Upper lobe of left lung (tissue), 6 donors: Measurements from ENCODE around the gene PAM. TPM values are rescaled to one million over a fixed set of nuclear protein-coding genes. Genes with fewer than 3 reads are reported as not detected.

Experiments used
- ATAC-seq, 2 donors: fragments of 200-7000 bp; cut with Tn5 transposase; one replicate each; pipeline ENCODE4 v1.9.1; 2022; ENCODE audit warnings: mild to moderate bottlenecking in 2 of 2, moderate library complexity in 2 of 2; ENCODE audit not compliant: low FRiP score in 2 of 2
- DNase-seq, 2 donors: peaks; one replicate each; pipeline ENCODE4 v3.0.0-alpha.2; 2019 to 2020
- H3K27ac ChIP-seq, 4 donors: fragments of 200-600 bp; sonication (generic); one replicate each; pipeline ENCODE4 v1.5.1; 2016 to 2019
- H3K27me3 ChIP-seq, 4 donors: fragments of 200-600 bp; sonication (generic); one replicate each; pipeline ENCODE4 v1.5.1; 2017 to 2019
- H3K36me3 ChIP-seq, 4 donors: fragments of 200-600 bp; sonication (generic); one replicate each; pipeline ENCODE4 v1.5.1; 2016 to 2019
- H3K4me1 ChIP-seq, 4 donors: fragments of 200-600 bp; sonication (generic); one replicate each; pipeline ENCODE4 v1.5.1; 2018 to 2019
- H3K4me3 ChIP-seq, 4 donors: fragments of 200-600 bp; sonication (generic); one replicate each; pipeline ENCODE4 v1.5.1; 2017 to 2019; ENCODE audit warnings: mild to moderate bottlenecking in 2 of 4, moderate library complexity in 1 of 4
- H3K9me3 ChIP-seq, 4 donors: fragments of 200-600 bp; sonication (generic); one replicate each; pipeline ENCODE4 v1.5.1; 2018 to 2019
- CTCF ChIP-seq, 6 experiments: fragments of 450-650 bp in 4 of 6; fragments of 200-600 bp in 2 of 6; sonication (generic) in 2 of 6; IDR thresholded peaks; one replicate each; pipeline ENCODE4 v1.5.1; 2016 to 2019; ENCODE audit warnings: antibody characterized with exemption in 6 of 6
- EP300 ChIP-seq, 4 donors: sonication (generic); formaldehyde crosslinking; IDR thresholded peaks; one replicate each; pipeline ENCODE4 v1.5.1; 2017; ENCODE audit warnings: antibody characterized with exemption in 4 of 4, control low read depth in 2 of 4
- POLR2A ChIP-seq, 4 donors: fragments of 450-650 bp; IDR thresholded peaks; one replicate each; pipeline ENCODE4 v1.5.1; 2016 to 2017; ENCODE audit warnings: antibody characterized with exemption in 4 of 4, mild to moderate bottlenecking in 2 of 4
- POLR2AphosphoS5 ChIP-seq, 2 donors: sonication (generic); formaldehyde crosslinking; IDR thresholded peaks; one replicate each; pipeline ENCODE4 v1.5.1; 2017; ENCODE audit warnings: antibody characterized with exemption in 2 of 2
- WGBS, 2 donors: methylation state at CpG; one replicate each; pipeline ENCODE4 v1.1.5; 2017 to 2018; 5-methylcytosine and 5-hydroxymethylcytosine counted together
- total RNA-seq, 6 donors: library from RNA; depleted of rRNA in 4 of 6; stranded (reverse); fragments of >200 nt in 4 of 6; gene quantifications; one replicate each; pipeline versions ENCODE4 v1.1.0 to v1.2.1, GENCODE V29; 2016 to 2021
- donor health status: DM: no; HTN: no; CAD: no; lungs with moderate emphysema.
- donor health status: DM: no; HTN: yes; CAD: no; lungs with severe emphysema.

The PAM gene
- 100 to 1,000 TPM in 5 of 6 donors, 10 to 100 TPM in 1; 91.1 to 428 (median 212) TPM for total RNA-seq

GRCh38 chr5:102754767-102755431 is at the start of gene PAM:
TSS of gene PAM (plus strand) at chr5:102755305. CDS start at chr5:102866196, 110,891 bp downstream.
- no peaks in the 10 kb centered on the region for H3K27me3 ChIP-seq
- peaks cover 15 to 19% (median 17%) of the 10 kb centered on the region in 4 donors for H3K4me1 ChIP-seq
- DNase-seq (peak; percentile 83 to 96), ATAC-seq (peak; percentile 93 to 96)
- no peaks in the 10 kb centered on the region for H3K36me3 ChIP-seq
- peak within 1 kb of the TSS; percentile 83 to 88 (median 86) for H3K27ac ChIP-seq
- WGBS, 2 donors, result 0 to 1% methylated on average over 1 to 33 of the region's 65 CpGs
- peak within 1 kb of the TSS; percentile 72 to 91 (median 84) for H3K4me3 ChIP-seq
- H3K9me3 ChIP-seq, result no peaks in the 10 kb centered on the region
- TF ChIP-seq POLR2AphosphoS5 (IDR thresholded peaks at IDR 0.05) (peak; percentile 35 to 84), CTCF (IDR thresholded peaks at IDR 0.05) (no peak), EP300 (IDR thresholded peaks at IDR 0.05) (no peak), POLR2A (IDR thresholded peaks at IDR 0.05) (peak in 3 of 4 donors; percentile 45 to 79 (median 63))

GRCh38 chr5:102711525-102712385 is 43.4 kb upstream of the PAM start:
- no peaks in the 10 kb centered on the region for H3K27me3 ChIP-seq
- H3K4me1 ChIP-seq, result no peaks in the 10 kb centered on the region
- ATAC-seq (no peak), DNase-seq (no peak)
- H3K4me3 ChIP-seq, result no peak overlapping the region
- H3K9me3 ChIP-seq, result no peaks in the 10 kb centered on the region
- 66 to 81% methylated on average over 8 of the region's 8 CpGs for WGBS, 2 donors
- no peak overlapping the region for H3K27ac ChIP-seq
- H3K36me3 ChIP-seq, result no peaks in the 10 kb centered on the region
- TF ChIP-seq POLR2AphosphoS5 (IDR thresholded peaks at IDR 0.05) (no peak), POLR2A (IDR thresholded peaks at IDR 0.05) (no peak), EP300 (IDR thresholded peaks at IDR 0.05) (no peak), CTCF (IDR thresholded peaks at IDR 0.05) (no peak)

- no peaks in the 10 kb centered on the region for H3K36me3 ChIP-seq
- H3K27me3 ChIP-seq, result no peaks in the 10 kb centered on the region
- no peak for ATAC-seq
- TF ChIP-seq POLR2AphosphoS5 (IDR thresholded peaks at IDR 0.05), result no peak
- TF ChIP-seq EP300 (IDR thresholded peaks at IDR 0.05), result no peak
- TF ChIP-seq CTCF (IDR thresholded peaks at IDR 0.05), result no peak
- no peak for TF ChIP-seq POLR2A (IDR thresholded peaks at IDR 0.05)
- no peak for DNase-seq
- H3K4me3 ChIP-seq, result no peak overlapping the region
- H3K27ac ChIP-seq, result no peak overlapping the region
- H3K9me3 ChIP-seq, result no peaks in the 10 kb centered on the region
- WGBS, 2 donors, result 82 to 94% methylated on average over 2 of the region's 2 CpGs
- H3K4me1 ChIP-seq, result no peaks in the 10 kb centered on the region
Measured at GRCh38 chr5:102713278-102713677, 41.8 kb upstream of the PAM start.

GRCh38 chr5:102713682-102714231 is 41.3 kb upstream of the PAM start:
- Histone ChIP-seq H3K27ac (no peak overlapping the region), H3K36me3 (no peaks in the 10 kb centered on the region), H3K9me3 (no peaks in the 10 kb centered on the region), H3K27me3 (no peaks in the 10 kb centered on the region), H3K4me1 (no peaks in the 10 kb centered on the region), H3K4me3 (no peak overlapping the region)
- DNase-seq (no peak), ATAC-seq (no peak)
- WGBS, 2 donors, result 34 to 38% methylated on average over 6 of the region's 6 CpGs
- TF ChIP-seq EP300 (IDR thresholded peaks at IDR 0.05) (no peak), CTCF (IDR thresholded peaks at IDR 0.05) (no peak), POLR2AphosphoS5 (IDR thresholded peaks at IDR 0.05) (no peak), POLR2A (IDR thresholded peaks at IDR 0.05) (no peak)
